H1 (cell line): ENCODE measurements around the gene HECTD4.

Experiments used
- BACH1 ChIP-seq: IDR thresholded peaks from 2 replicates; pipeline ENCODE4 v1.6.1; 2012; ENCODE audit warnings: low read length, improper control_type of control experiment
- EGR1 ChIP-seq: IDR thresholded peaks from 2 replicates; pipeline ENCODE4 v1.6.1; 2011; ENCODE audit warnings: low read depth, low read length, borderline replicate concordance
- EZH2 ChIP-seq: fragments of 200-600 bp; sonication (generic); IDR thresholded peaks from 2 replicates; pipeline ENCODE4 v1.7.1; 2012; ENCODE audit warnings: low read depth, mild to moderate bottlenecking, moderate library complexity, low read length, inconsistent platforms; ENCODE audit not compliant: severe bottlenecking
- NRF1 ChIP-seq: IDR thresholded peaks from 2 replicates; pipeline ENCODE4 v1.6.1; 2011; ENCODE audit warnings: mild to moderate bottlenecking, low read depth, low read length, improper control_type of control experiment
- TAF1 ChIP-seq: IDR thresholded peaks from 2 replicates; pipeline ENCODE4 v1.6.1; 2011; ENCODE audit warnings: mild to moderate bottlenecking, low read depth, low read length
- TBP ChIP-seq: IDR thresholded peaks from 2 replicates; pipeline ENCODE4 v1.6.1; 2011; ENCODE audit warnings: low read depth, low read length, improper control_type of control experiment
- ZNF274 ChIP-seq: IDR thresholded peaks from 2 replicates; pipeline ENCODE4 v1.7.0; 2012; ENCODE audit warnings: low read length, borderline replicate concordance; ENCODE audit errors: extremely low read depth
- TF ChIP-seq, protein P1 (sequence below), 3 experiments: IDR thresholded peaks; 1 replicate in 2 of 3; 2 replicates in 1 of 3; pipeline versions ENCODE4 v1.5.1 to v1.6.1; 2011; ENCODE audit warnings: low read length in 3 of 3, mild to moderate bottlenecking in 3 of 3, inconsistent platforms in 2 of 3, low read depth in 1 of 3, moderate library complexity in 1 of 3; ENCODE audit not compliant: insufficient read depth in 1 of 3; ENCODE audit errors: control extremely low read depth in 1 of 3
- TF ChIP-seq, protein P2 (sequence below): IDR thresholded peaks from 2 replicates; pipeline ENCODE4 v1.6.1; 2012; ENCODE audit warnings: inconsistent platforms

DNA sequence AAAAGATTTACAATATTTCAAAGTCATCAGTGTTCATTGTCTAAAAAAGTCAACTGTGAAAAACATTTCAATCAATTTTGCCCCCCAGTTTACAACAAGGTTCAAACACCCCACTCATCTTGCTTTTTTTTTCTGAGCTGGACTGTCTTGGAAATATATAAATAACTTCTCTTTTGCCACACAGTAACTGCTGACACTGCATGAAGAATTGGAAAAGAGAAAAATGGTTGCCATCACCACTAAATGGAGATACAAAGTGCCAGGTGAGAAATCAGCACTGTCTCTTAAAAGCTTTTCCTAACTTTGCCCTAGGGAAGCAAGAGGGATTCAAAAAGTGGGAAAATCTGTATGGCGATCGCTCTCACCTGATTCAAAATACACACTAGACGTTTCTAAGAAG, 155.5 kb downstream of the HECTD4 start:
- TF ChIP-seq, protein P1, sequence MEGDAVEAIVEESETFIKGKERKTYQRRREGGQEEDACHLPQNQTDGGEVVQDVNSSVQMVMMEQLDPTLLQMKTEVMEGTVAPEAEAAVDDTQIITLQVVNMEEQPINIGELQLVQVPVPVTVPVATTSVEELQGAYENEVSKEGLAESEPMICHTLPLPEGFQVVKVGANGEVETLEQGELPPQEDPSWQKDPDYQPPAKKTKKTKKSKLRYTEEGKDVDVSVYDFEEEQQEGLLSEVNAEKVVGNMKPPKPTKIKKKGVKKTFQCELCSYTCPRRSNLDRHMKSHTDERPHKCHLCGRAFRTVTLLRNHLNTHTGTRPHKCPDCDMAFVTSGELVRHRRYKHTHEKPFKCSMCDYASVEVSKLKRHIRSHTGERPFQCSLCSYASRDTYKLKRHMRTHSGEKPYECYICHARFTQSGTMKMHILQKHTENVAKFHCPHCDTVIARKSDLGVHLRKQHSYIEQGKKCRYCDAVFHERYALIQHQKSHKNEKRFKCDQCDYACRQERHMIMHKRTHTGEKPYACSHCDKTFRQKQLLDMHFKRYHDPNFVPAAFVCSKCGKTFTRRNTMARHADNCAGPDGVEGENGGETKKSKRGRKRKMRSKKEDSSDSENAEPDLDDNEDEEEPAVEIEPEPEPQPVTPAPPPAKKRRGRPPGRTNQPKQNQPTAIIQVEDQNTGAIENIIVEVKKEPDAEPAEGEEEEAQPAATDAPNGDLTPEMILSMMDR (IDR thresholded peaks at IDR 0.05; ENCODE audit: control extremely low read depth in 1 of 3, insufficient read depth in 1 of 3, low read depth in 1 of 3, low read length in 3 of 3): no peak
- TF ChIP-seq BACH1: no peak
- TF ChIP-seq EZH2: no peak
- no peak for TF ChIP-seq ZNF274
- no peak for TF ChIP-seq TAF1
- no peak for TF ChIP-seq EGR1
- no peak for TF ChIP-seq TBP
- TF ChIP-seq NRF1: no peak
- TF ChIP-seq, protein P2, sequence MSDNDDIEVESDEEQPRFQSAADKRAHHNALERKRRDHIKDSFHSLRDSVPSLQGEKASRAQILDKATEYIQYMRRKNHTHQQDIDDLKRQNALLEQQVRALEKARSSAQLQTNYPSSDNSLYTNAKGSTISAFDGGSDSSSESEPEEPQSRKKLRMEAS: no peak
